ENCODE results near the gene KCNH6.

KCNH6 gene

GRCh38 chr17:63557416-63557815, 34.3 kb downstream of the KCNH6 start:
- DNase-seq (ENCODE audit: low spot score) = no peak

GRCh38 chr17:63558441-63558840, 35.3 kb downstream of the KCNH6 start:
- DNase-seq (ENCODE audit: low spot score) = no peak

GRCh38 chr17:63561819-63562218, 38.7 kb downstream of the KCNH6 start:
- no peak for DNase-seq (ENCODE audit: low spot score)

GRCh38 chr17:63563339-63563738, 40.2 kb downstream of the KCNH6 start:
- DNase-seq (ENCODE audit: low spot score) = no peak

GRCh38 chr17:63564562-63564961, 41.4 kb downstream of the KCNH6 start:
- no peak for DNase-seq (ENCODE audit: low spot score)

GRCh38 chr17:63567229-63567628, 44.1 kb downstream of the KCNH6 start:
- no peak for DNase-seq (ENCODE audit: low spot score)

GRCh38 chr17:63568563-63568962, 45.4 kb downstream of the KCNH6 start:
- DNase-seq (ENCODE audit: low spot score) = no peak

GRCh38 chr17:63571632-63572310, 48.6 kb downstream of the KCNH6 start:
- DNase-seq (ENCODE audit: low spot score) = no peak

- no peak for DNase-seq (ENCODE audit: low spot score)
These were observed 50.5 kb downstream of the KCNH6 start for GRCh38 chr17:63573634-63574033.

- no peak for DNase-seq (ENCODE audit: low spot score)
These were observed 55.0 kb downstream of the KCNH6 start for GRCh38 chr17:63578027-63578768.

GRCh38 chr17:63578769-63579111, 55.6 kb downstream of the KCNH6 start:
- no peak for DNase-seq (ENCODE audit: low spot score)

- DNase-seq (ENCODE audit: low spot score) = no peak
These were observed 56.5 kb downstream of the KCNH6 start for GRCh38 chr17:63579633-63580032.

- no peak for DNase-seq (ENCODE audit: low spot score)
These were observed 64.6 kb downstream of the KCNH6 start for GRCh38 chr17:63587770-63588169.

- no peak for DNase-seq (ENCODE audit: low spot score)
These were observed 65.6 kb downstream of the KCNH6 start for GRCh38 chr17:63588797-63589196.

- DNase-seq (ENCODE audit: low spot score) = no peak
These were observed 66.5 kb downstream of the KCNH6 start for GRCh38 chr17:63589646-63590045.

- no peak for DNase-seq (ENCODE audit: low spot score)
These were observed 69.6 kb downstream of the KCNH6 start for GRCh38 chr17:63592797-63593196.

- DNase-seq (ENCODE audit: low spot score) = no peak
These were observed 72.0 kb downstream of the KCNH6 start for GRCh38 chr17:63595132-63595531.

Data from pons (tissue), 1 donor.